IPS-NIHi11 (cell line): ENCODE data around the gene MAST4.

Experiments used
- DNase-seq: peaks from one replicate; pipeline ENCODE4 v3.0.0; 2012; ENCODE audit warnings: mixed read lengths, low spot score

Gene MAST4

DNA sequence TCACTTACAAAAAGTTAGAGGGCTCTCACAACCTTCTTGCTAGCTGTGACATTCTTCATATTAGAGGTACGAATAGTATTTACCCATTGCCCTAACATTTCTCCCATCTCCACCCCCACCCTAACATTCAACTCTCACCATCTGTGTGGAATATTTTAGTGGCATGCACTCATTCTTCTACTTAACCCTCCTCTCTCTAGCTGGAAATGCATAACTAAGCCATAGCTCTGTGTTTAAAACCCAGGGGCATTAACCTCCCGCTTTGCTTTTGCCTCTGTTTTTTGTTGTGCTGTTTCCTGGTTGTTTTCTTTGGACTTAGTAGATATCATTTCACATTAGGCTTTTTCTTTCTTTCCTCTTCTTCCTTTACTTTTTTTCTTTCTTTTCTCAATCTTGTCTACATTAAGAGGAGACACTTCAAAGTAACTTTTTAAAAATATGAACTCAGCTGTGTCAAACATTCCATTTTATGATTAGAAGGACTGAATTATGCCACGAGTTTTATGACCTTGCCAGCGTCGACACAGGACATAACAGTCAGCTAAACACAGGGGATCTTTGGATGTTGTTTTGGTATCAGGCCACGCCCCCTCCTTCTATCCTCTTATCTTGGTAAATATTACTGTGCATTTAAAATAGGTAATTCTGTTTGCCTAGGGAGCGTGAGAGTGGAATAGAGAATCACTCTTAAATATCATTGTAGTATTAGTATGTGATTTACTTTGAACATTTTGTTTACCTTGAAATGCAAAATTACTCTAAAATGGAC is 364.4 kb downstream of the MAST4 start:
- no peak for DNase-seq

DNA sequence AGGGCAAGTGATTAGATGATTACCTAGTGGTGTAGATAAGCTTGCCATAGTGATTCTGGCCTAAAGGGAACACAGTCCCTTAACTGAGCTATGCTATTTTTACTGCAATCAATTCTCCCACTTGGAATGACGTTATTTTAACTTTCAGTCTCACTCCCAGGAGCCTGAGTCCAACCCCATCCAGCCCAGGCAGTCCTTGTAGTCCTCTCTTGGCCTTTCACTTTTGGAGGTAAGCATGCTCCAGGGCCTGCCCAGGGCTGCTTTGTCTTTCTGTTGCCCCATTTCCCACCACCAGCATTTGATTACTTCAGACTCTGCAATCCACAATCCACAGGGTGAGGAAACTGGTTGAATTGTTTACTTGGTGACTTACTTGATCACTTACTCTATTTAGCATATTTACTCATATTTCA is 367.4 kb downstream of the MAST4 start:
- peak; percentile 35 for DNase-seq

DNA sequence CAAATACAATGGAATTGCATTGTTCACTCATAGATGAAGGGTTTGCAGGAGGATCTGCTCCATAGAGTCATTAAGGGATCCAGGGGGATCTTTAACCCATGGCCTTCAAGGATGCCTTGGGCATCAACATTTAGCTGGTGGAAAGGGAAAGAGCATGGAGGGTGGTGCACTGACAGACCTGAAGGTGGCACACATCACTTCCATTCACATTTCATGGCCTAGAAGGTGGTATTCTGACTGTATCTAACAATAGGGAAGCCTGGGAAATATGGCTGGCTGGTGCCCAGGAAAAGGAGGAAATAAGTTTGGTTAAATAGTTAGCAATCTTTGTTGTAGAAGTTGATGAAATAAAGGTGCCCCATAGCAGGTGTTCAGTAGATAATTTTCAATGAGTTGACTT is 370.2 kb downstream of the MAST4 start:
- DNase-seq, result no peak

DNA sequence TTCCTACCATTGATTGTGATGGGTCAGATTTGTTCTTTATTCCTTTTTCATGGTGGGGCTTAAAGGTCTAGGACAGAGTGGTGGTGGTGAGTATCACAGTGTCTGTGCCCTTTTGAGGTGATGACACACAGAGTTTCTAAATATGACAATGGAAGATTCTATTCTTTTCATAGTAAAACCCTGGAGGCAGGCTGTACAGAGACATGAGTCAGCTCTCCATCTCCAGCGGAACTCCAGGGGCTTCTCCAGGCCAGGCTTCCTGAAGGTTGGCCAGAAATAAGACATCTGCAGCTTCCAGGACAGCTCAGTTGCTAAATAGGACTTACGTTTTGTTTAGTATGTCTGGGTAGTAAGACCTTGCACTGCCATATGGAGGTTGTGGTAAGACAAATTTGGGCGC is 370.9 kb downstream of the MAST4 start:
- DNase-seq, result no peak

DNA sequence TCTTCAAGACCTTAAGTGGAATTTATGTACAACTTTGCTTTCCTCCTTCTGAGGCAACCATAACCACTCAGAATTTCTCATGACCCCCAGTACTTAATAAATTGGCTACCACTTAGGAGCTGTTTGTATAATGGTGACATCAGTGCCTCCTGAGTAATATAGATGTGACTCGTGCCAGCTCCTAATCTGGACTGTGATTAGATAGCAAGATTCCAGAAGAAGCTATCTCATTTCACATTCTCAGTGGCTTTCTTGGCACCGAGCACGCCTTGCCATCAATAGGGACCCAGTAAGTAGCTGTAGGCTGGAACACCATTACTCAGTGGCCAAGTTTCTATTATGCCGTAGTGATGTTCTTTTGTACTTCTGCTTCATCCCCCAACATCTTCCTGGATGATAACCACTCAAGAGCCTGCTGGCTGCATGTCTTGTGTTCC is 371.7 kb downstream of the MAST4 start:
- no peak for DNase-seq

DNA sequence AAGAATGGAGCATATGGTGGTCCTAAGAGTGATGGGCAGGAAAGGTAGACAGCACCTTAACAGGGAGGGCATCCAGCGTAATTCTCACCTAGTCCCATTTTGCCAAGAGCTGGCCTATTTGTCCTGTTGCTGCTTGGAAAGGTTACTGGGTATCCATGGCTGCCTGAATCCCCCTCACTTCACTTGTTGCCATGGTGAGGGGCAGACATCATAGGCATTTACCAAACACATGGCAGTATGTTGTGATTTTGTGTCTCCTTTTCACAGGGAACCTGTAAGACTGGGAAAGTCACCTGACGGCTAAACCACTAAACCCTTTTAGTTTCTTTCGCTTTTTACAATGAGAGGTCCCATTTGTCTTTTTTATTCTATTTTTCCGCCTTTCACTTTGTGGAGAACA is 373.3 kb downstream of the MAST4 start:
- no peak for DNase-seq

DNA sequence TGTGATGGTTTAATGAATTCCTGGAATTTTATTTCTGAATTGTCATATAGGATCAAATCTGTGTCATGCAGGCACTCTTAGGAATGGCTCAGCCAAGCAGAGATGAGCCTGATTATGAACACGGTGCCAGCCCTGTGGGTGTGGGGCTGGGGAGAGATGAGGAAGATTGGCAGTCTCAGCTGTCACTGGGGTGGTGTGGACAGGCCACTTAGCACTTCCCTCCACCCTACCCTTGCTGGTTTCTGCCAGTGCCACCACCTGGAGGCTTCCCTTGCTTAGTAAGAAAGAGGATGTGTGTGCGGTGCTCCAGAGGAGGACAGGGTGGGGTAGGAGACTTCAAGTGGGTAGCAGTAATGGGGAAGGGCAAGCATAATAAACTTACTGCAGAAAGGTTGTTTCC is 373.8 kb downstream of the MAST4 start:
- DNase-seq, result no peak

DNA sequence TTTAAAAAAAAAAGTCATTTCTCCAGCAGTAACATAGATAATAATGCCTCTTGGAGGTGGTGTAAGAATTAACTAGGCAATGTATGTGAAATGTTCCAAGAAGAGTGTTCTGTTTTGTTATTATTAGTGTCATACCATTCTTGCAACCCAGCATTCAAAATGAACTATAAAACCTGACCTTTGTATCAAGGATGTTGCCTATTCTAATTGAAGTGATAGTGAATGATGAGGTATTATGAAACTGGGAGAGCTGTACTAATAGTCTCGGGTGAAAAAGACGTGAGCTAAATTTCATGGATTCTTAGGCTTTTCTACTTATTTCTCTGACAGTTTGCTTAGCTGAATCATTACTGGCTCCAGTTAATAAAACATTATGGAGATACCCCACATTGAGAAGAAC is 375.8 kb downstream of the MAST4 start:
- DNase-seq, result no peak

DNA sequence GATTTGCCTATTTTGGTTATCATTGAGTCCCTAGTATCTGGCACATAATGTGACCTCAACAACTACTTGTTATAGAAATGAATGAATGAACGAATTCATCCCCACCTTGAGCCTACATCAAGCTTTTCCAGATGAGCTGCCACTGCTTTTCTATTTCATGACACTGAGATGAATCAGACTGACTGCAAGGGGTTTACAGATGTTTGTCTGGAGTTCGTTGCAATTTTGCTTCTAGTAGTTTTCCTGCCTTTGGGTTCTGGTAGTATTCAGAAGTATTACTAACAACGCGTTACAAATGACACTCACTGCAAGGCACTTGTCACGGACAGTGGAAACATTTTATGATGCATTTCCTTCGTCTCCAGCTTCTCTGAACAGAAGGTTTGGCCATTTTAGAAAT is 378.1 kb downstream of the MAST4 start:
- no peak for DNase-seq

DNA sequence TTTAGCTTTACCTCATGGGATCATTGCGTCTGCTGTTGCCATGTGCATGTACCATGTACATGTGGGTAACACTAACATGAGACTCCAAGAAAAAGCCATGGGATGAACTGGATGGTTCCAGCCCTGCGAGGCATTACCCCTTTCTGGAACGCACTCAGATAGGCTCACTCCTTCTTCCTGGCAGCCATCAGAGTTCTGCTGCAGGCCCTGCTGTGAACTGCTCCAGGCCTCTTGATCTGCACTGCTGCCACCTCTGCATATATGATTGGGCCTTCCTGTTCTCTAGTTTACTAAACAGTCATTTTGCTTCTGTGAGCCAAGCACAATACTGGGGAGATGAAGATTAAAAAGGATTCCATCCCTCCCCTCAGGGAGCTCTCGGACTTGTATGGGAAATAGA is 379.9 kb downstream of the MAST4 start:
- DNase-seq, result no peak

DNA sequence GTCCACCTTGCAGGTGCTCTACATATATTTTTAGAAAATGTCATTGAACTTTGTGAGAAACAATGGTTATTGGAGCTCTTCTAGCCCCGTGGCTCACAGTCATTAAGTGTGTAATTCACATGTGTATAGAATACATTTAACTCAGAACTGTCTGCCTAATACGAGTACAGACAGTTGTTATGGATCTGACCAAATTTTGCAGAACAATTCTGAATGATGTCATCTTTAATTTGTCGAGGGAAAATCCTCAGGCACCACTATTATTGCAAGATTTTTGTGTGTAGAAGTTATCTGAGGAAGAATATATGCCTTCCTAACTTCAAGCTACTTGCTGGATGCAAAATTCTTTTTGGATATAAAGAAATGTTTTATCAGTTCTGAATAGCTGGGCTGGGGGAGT is 383.5 kb downstream of the MAST4 start:
- no peak for DNase-seq

DNA sequence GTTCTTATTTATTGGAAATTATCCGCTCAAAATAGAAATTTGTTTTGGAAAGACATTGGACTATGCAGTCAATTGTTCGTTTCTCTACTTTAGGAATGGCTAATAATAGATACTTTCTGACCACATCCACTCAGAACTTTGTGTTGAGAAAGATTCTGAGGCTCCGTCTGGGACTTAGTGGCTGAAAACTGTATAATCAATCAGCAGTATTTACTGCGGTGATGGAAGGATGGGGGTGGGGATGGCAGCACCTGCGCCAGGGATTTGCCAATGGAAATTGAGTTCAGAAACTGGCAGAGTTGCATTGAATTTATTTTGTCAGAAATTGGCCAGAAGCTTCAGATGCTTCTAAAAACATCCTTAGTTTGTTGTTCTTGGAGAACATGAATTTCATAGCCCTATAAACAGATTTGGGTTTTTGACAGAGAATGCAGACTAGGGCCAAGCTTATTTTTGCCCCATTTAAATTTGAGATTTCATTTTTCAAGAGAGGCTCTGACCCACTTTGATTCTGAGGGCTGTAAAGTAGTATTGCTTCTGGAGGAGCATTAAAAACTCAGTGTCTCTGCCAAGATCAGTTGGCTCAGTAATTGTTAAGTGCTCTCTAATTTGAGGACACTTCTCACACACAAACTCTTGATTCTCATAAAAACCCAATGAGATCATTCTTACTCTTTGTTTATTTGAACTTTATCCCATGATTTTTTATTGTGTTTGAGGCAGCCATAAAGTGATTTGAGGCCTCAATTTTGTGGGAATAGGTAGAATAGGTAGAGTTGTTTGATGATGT is 385.3 kb downstream of the MAST4 start:
- no peak for DNase-seq

DNA sequence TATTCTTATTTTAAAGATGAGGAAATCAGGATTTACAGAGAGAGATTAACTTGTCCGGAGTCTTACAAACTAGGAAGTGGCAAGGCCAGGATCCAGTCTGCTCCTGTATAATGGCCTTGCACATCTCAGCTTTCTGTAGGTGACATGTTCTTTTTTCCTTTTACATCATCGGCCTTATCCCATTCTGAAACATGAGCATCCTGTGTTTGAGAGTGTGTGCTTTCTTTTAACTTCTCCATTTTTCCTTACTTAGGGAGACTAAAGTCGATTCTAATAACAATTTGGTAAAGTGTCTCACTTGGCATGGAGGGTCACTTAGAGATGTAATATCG is 385.8 kb downstream of the MAST4 start:
- no peak for DNase-seq

DNA sequence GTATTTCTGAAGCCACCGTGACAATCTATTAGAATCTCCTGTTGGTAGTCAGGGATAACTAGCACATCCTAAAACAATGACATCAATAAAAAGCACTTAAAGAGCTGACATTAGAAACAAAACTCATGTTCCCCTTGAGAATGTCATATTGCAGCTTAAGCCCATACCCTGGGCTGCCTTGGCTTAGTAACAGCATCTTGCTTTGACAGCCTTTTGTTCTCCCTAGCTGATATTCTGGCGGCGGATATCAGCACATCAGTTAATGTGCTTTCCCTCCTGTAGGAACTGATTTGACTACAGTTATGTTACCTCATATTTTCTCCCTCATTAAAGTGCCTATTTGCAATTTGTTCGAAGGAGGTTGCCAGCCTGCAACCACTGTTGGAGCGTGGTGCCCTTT is 386.3 kb downstream of the MAST4 start:
- no peak for DNase-seq

DNA sequence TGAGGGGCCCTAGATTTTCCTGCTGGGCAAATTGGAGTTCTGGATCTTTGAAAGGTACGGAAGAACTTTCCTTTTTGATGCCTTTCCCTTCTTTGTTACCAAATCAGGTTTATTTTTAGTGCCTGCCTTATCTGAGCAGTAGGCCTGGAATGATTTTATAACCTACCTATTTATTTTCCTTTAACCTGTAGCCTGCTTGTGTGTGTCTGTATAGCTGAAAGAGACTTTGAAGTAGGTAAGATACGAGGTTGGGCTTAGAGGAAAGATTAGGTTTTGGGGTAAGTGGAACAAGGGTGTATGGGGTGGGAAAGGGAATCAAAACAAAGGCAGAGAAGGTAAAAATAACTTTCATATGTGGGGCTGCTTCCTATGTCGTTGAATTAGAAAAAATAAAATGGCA is 389.2 kb downstream of the MAST4 start:
- DNase-seq, result no peak

DNA sequence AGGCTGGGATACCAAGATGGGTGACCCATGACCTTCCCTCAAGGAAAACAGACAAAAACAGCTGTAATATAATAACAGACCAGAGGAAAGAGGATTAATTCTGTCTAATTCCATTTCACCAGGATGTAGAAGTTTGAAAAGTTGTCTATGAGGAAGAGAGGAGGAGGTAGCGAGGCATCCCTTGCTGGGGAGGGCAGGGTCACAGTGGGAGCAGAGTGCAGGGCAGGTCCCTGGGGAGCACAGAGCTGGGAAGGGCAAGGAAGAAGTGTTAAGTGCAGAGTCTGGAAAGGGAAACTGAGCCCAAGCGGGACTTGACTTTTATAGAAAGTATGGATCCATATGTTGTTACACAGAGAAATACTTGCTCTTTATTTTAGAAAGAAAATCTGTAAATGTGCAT is 389.8 kb downstream of the MAST4 start:
- DNase-seq, result no peak

DNA sequence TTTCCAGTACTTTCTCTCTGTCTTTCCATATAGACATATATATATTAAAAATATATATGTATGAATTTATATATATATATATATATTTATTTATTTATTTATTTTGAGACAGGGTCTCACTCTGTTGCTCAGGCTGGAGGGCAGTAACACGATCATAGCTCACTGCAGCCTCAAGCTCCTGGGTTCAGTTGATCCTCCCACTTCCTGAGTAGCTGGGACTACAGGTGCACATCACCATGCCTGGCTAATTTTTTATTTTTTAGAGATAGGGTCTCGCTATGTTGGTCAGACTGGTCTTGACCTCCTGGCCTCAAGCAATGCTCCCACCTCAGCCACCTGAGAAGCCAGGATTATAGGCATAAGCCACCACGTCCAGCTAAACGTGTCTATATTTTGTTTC is 390.3 kb downstream of the MAST4 start:
- no peak for DNase-seq

DNA sequence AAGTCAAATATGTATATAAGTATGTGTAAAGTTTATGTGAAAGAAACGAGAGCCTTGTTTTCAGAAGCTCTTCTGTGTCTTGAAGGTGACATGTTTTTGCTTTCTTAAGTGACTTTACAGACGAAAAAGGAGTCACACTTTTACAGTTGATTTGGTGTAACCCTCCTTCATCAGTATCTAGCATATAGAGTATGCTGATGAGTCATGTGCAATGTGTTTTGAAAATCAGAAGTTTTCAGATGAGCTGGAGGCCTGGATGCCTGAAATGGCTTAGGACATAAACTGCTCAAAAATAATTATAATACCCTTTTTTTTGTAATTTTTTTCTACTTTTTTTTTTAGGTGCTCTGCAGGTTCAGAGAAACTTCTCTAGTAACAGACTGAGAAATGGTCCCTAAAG is 390.9 kb downstream of the MAST4 start:
- DNase-seq, result no peak

DNA sequence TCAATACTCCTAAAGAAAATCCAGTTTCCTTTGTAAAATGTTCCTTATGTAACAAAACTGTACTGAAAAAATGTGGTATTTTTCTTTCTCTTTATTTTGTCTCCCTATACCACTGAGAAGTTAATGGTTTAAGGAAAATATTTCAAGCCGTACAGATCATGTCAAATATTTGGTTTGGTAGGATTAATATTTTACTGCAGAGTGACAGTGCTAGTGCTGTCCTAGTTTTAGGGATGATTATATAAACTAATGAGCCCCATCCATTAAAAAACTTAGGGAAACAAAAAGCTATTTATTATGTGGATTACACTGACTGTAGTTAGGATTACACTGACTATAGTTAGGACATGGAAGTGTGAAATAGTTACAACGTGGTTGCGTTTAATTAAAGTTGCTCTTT is 391.3 kb downstream of the MAST4 start:
- DNase-seq, result no peak

DNA sequence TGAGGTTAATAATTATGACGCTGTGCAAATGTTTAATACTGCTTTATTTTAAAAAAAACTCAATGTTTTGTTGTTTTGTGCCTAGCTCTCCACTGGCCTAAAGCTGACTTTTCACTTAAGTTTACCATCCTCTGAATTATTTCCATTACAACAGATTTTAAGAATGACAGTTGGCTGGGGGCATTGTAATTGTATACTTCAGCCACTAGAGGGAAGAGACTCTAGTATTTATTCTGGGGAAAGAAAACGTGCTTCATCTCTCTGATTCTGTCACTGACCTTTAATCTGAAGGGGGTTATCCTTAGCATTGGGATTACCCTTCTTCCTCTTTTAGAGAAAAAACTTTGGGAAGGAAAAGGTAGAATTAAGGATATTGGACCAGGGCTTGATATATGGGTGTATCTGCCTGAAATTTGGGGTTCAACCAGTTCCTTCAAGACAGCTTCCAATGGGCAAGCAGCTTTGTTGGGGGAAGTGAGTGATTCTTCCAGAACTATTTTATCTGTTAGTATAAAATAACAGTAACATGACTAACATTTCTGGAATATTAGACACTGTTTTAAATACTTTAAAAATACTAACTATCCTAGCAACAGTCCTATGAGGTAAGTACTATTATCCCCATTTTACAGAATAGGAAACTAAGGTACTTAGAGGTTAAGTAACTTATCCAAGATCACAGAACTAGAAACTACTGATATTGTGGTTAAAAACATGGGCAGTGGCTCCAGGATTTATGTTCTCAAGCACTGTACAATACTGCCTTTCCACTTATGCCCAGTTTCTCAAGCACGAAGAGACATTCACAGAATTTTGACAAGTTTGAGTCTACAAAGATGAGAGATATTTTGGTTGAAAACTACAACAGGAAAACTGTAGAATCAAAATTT is 392.0 kb downstream of the MAST4 start:
- peak; percentile 29 for DNase-seq

DNA sequence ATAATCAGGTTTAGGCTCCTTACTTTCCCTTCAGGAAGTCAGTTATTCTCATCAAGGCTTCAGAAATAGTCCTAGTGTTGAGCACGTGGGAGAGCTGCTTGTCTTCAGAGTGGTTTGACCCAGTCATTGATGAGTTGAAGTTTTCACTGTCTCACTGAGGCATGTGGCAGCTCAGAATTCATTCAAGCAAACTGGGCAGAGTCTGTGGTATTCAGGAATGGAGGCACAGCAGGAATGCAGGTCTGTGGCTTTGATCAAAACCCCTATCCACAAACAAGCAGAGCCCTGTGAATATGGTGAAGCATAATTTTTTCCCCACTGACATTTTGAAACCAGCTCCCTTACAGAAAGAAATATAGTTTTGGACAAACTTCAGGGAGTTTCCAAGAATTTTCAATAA is 393.1 kb downstream of the MAST4 start:
- DNase-seq, result no peak

DNA sequence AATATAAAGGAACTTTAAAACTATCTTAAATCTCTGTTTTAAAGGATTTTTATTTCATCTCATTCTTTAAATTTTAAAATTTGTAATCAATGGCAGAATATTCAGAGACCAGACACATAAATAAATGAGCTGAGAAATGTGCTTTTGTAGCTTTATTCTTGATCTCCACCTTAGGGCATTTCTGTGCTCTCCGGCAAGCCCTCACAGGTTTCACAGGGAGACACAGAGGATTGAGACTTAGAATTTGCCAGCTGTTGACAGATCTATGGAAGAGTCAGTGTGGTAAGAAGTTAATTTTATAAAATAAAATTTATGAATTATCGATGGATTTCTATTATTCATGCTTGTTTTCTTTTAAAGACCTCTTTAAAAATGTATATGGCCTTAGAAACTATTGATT is 393.6 kb downstream of the MAST4 start:
- no peak for DNase-seq

DNA sequence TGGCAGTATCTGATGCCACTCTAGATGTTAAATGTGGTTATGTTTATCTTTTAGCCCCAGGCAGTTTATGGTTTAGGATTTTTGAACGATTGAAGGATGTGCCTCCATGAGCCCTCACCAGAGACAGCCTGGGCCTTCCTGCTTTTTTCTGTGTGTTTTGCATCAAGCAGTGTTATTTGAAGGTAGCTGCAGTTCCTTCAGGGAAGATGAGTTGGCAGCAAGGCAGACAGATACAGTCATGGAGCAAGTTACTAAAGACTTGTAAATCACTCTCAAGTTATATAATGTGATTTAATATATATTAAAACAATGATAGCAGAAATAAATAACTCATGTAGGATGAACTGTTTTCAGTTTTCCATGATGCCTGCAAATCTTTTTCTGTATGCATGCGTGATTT is 395.6 kb downstream of the MAST4 start:
- DNase-seq, result no peak
